Measurements from ENCODE around the gene KIF5A.
"Not testable (repeated sequence)": the region's sequence is repeated elsewhere in the genome, so short reads cannot be mapped to it uniquely, and the experiment has no call there.

DNA sequence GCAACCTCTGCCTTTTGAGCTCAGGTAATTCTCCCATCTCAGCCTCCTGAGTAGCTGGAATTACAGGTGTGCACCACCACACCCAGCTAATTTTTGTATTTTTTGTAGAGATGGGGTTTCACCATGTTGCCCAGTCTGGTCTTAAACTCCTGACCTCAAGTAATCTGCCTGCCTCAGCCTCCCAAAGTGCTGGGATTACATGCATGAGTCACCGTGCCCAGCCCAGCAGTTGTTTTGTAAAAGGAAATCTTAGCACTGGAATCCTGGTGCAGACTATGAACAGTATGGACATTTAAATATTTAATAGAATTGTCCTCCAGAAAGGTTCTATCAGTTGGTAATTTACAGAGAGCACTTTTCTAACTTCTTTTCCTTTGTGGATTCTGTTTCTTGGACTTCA, 11.3 kb downstream of the KIF5A start:
- not testable (repeated sequence) for TF ChIP-seq EZH2phosphoT487 (IDR thresholded peaks at IDR 0.05; ENCODE audit: low read depth)
- TF ChIP-seq, protein P1, sequence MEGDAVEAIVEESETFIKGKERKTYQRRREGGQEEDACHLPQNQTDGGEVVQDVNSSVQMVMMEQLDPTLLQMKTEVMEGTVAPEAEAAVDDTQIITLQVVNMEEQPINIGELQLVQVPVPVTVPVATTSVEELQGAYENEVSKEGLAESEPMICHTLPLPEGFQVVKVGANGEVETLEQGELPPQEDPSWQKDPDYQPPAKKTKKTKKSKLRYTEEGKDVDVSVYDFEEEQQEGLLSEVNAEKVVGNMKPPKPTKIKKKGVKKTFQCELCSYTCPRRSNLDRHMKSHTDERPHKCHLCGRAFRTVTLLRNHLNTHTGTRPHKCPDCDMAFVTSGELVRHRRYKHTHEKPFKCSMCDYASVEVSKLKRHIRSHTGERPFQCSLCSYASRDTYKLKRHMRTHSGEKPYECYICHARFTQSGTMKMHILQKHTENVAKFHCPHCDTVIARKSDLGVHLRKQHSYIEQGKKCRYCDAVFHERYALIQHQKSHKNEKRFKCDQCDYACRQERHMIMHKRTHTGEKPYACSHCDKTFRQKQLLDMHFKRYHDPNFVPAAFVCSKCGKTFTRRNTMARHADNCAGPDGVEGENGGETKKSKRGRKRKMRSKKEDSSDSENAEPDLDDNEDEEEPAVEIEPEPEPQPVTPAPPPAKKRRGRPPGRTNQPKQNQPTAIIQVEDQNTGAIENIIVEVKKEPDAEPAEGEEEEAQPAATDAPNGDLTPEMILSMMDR (IDR thresholded peaks at IDR 0.05; ENCODE audit: low read depth, low read length) = not testable (repeated sequence)

Measured in OCI-LY3 (cell line).